Loucy (cell line): ENCODE data around the gene DYNLL1.

ENCODE experiments used
- H2AFZ ChIP-seq: fragments of 200-600 bp; sonication (generic); 2 replicates; pipeline ENCODE4 v1.6.0; 2016; ENCODE audit warnings: antibody characterized with exemption, mild to moderate bottlenecking, low read length, moderate library complexity
- H3F3A ChIP-seq: fragments of 200-600 bp; 2 replicates; pipeline ENCODE4 v1.6.0; 2016; ENCODE audit warnings: antibody characterized with exemption, low read depth, mild to moderate bottlenecking
- H3K27me3 ChIP-seq: fragments of 200-600 bp; sonication (generic); 2 replicates; pipeline ENCODE4 v1.6.1; 2014; ENCODE audit warnings: low read length, mild to moderate bottlenecking; ENCODE audit not compliant: insufficient read depth, poor library complexity, severe bottlenecking
- H3K36me3 ChIP-seq: fragments of 200-600 bp; sonication (generic); 2 replicates; pipeline ENCODE4 v1.6.1; 2016; ENCODE audit warnings: low read length; ENCODE audit not compliant: insufficient read depth
- H3K4me1 ChIP-seq: fragments of 200-600 bp; sonication (generic); 2 replicates; pipeline ENCODE4 v1.5.1; 2014; ENCODE audit warnings: low read length, mild to moderate bottlenecking; ENCODE audit not compliant: insufficient read depth, poor library complexity, severe bottlenecking
- H3K4me2 ChIP-seq: fragments of 200-600 bp; sonication (generic); 2 replicates; pipeline ENCODE4 v1.6.0; 2014; ENCODE audit warnings: antibody characterized with exemption, low read length, low read depth, mild to moderate bottlenecking; ENCODE audit not compliant: poor library complexity, severe bottlenecking
- H3K4me3 ChIP-seq: fragments of 200-600 bp; sonication (generic); 2 replicates; pipeline ENCODE4 v1.5.1; 2014; ENCODE audit warnings: low read length, mild to moderate bottlenecking, mixed read lengths; ENCODE audit not compliant: poor library complexity, severe bottlenecking
- H3K79me2 ChIP-seq: fragments of 200-600 bp; sonication (generic); 2 replicates; pipeline ENCODE4 v1.6.1; 2014; ENCODE audit warnings: low read length; ENCODE audit not compliant: insufficient read depth
- H3K9ac ChIP-seq: fragments of 200-600 bp; sonication (generic); 2 replicates; pipeline ENCODE4 v1.6.0; 2014; ENCODE audit warnings: mild to moderate bottlenecking, low read depth, low read length, moderate library complexity; ENCODE audit not compliant: poor library complexity, severe bottlenecking
- H3K9me2 ChIP-seq: fragments of 200-600 bp; sonication (generic); replicated peaks from 2 replicates; pipeline ENCODE4 v1.6.1; 2016; ENCODE audit warnings: low read depth, low read length, mixed read lengths
- H3K9me3 ChIP-seq: fragments of 200-600 bp; sonication (generic); 2 replicates; pipeline ENCODE4 v1.6.1; 2014; ENCODE audit warnings: mild to moderate bottlenecking, antibody characterized with exemption, low read length, low read depth; ENCODE audit not compliant: insufficient read depth
- H4K20me1 ChIP-seq: fragments of 200-600 bp; sonication (generic); 2 replicates; pipeline ENCODE4 v1.6.0; 2014; ENCODE audit warnings: antibody characterized with exemption, low read length, mild to moderate bottlenecking; ENCODE audit not compliant: insufficient read depth, poor library complexity, severe bottlenecking
- EZH2phosphoT487 ChIP-seq: fragments of 200-600 bp; IDR thresholded peaks from 2 replicates; pipeline ENCODE4 v1.6.1; 2018; ENCODE audit warnings: antibody characterized with exemption, mild to moderate bottlenecking, moderate library complexity, borderline replicate concordance
- TF ChIP-seq, protein P1 (sequence below): fragments of 200-600 bp; sonication (generic); conservative IDR thresholded peaks from 2 replicates; pipeline ENCODE4 v1.5.1; 2014; ENCODE audit warnings: mild to moderate bottlenecking, antibody characterized with exemption, low read length

Gene DYNLL1

DNA sequence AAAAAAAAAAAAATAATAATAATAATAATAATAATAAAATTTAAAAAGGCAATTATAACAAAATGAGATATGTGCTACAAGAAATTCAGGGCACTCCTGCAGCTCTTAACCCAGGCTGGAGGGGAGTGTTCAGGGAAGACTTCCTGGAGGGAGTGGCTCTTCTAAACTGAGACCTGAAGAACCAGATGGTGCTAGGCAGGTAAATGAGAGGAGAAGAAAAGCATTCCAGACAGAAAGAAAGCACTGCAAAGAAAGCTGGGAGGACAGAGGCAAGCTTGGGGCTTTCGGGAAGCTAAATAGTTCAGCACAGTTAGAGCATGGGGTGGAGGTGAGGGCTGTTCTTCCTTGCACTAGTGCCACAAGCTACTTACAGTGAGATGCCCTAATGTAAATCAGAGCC, 16.5 kb upstream of the DYNLL1 start:
- Histone ChIP-seq H3K9me2 (no peaks in the 10 kb centered on the region), H3F3A (no peaks in the 10 kb centered on the region; the same call in 1 of the 2 replicates), H3K79me2 (no peaks in the 10 kb centered on the region), H3K4me2 (no peak overlapping the region), H3K27me3 (no peaks in the 10 kb centered on the region), H3K9me3 (no peaks in the 10 kb centered on the region), H3K4me1 (peaks cover 31% of the 10 kb centered on the region), H3K9ac (no peak overlapping the region), H3K4me3 (no peak overlapping the region), H3K36me3 (no peaks in the 10 kb centered on the region), H2AFZ (no peak overlapping the region), H4K20me1 (no peaks in the 10 kb centered on the region)
- no peak for TF ChIP-seq EZH2phosphoT487
- TF ChIP-seq, protein P1, sequence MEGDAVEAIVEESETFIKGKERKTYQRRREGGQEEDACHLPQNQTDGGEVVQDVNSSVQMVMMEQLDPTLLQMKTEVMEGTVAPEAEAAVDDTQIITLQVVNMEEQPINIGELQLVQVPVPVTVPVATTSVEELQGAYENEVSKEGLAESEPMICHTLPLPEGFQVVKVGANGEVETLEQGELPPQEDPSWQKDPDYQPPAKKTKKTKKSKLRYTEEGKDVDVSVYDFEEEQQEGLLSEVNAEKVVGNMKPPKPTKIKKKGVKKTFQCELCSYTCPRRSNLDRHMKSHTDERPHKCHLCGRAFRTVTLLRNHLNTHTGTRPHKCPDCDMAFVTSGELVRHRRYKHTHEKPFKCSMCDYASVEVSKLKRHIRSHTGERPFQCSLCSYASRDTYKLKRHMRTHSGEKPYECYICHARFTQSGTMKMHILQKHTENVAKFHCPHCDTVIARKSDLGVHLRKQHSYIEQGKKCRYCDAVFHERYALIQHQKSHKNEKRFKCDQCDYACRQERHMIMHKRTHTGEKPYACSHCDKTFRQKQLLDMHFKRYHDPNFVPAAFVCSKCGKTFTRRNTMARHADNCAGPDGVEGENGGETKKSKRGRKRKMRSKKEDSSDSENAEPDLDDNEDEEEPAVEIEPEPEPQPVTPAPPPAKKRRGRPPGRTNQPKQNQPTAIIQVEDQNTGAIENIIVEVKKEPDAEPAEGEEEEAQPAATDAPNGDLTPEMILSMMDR = no peak

DNA sequence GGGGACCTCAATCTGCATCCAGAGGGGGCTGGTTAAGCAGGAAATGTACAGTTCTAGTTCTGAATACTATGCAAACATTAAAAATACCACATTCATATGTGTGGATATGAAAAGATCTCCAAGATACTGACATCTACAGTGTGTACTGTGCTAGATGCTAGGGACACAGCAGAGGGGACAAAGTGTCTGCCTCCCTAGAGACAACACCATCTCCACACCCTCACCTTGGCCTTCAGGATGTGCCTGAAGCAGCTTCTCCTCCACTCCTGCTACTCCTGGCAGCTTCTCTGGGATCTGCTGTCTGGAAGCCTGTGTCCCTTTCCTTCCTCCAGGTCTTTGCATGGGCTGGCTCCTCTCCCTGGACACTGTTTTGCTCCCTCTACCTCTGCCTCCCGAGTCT, 15.7 kb upstream of the DYNLL1 start:
- Histone ChIP-seq H3K9me3 (no peaks in the 10 kb centered on the region), H3K9me2 (no peaks in the 10 kb centered on the region), H3K9ac (no peak overlapping the region), H3K27me3 (no peaks in the 10 kb centered on the region), H3K4me3 (no peak overlapping the region), H3F3A (no peaks in the 10 kb centered on the region), H3K4me1 (peaks cover 23% of the 10 kb centered on the region), H2AFZ (no peak overlapping the region), H3K4me2 (peak overlapping the region; percentile 23), H3K36me3 (no peaks in the 10 kb centered on the region), H4K20me1 (no peaks in the 10 kb centered on the region), H3K79me2 (no peaks in the 10 kb centered on the region)
- TF ChIP-seq EZH2phosphoT487 = no peak
- TF ChIP-seq, protein P1 = no peak

DNA sequence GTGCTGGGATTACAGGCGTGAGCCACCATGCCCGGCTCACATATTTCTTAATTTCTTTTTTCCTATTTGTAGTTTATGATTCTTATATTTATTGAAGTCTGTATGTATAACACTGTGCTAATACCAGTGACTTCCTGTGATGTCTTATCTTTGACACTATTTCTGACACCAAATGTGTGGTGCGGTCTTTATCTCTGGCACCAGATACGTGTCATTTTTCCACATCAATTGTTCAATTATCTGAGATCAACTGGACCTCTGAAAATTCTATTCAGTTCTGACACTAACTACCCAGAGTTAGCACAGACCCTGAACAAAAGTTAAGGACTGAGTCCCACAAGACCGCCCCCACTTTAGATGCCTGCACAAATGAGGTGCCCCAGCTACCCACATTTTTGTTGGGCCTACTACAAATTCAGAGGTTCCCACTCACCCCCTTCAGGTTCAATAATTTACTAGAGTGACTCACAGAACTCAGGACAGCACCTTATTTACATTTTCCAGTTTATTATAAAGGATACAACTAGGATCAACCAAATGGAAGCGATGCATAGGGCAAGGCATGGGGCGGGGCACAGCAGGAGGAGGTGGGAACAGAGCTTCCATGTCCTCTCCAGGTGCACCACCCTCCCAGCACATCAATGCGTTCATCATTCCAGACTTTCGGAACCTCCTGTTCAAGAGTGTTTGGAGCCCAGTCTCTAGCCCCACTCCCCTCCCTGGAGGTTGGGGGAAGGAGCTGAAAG, 14.7 kb upstream of the DYNLL1 start:
- Histone ChIP-seq H2AFZ (no peak overlapping the region), H3K9me2 (no peaks in the 10 kb centered on the region), H3K36me3 (no peaks in the 10 kb centered on the region)

More for the DNA sequence above, 14.7 kb upstream of the DYNLL1 start:
- Histone ChIP-seq H3K9me3 (no peaks in the 10 kb centered on the region), H3K4me2 (peak overlapping the region; percentile 37), H3F3A (no peaks in the 10 kb centered on the region), H3K79me2 (no peaks in the 10 kb centered on the region), H4K20me1 (no peaks in the 10 kb centered on the region), H3K9ac (no peak overlapping the region), H3K27me3 (no peaks in the 10 kb centered on the region), H3K4me1 (peaks cover 18% of the 10 kb centered on the region), H3K4me3 (no peak overlapping the region)
- no peak for TF ChIP-seq EZH2phosphoT487
- TF ChIP-seq, protein P1 = no peak
